Stimulated activated CD8-positive, alpha-beta memory T cell treated with anti-CD3 and anti-CD28 coated beads, Interleukin-15, amount 100 ng/mL, for 4 hours (primary cell): Measurements from ENCODE around the gene TLK1.
"Not testable (repeated sequence)": the region's sequence is repeated elsewhere in the genome, so short reads cannot be mapped to it uniquely, and the experiment has no call there.

Experiments used
- DNase-seq, 2 donors: peaks; one replicate each; pipeline ENCODE4 v3.0.0-alpha.2; 2020; ENCODE audit warnings: low read depth in 2 of 2

The TLK1 gene

DNA sequence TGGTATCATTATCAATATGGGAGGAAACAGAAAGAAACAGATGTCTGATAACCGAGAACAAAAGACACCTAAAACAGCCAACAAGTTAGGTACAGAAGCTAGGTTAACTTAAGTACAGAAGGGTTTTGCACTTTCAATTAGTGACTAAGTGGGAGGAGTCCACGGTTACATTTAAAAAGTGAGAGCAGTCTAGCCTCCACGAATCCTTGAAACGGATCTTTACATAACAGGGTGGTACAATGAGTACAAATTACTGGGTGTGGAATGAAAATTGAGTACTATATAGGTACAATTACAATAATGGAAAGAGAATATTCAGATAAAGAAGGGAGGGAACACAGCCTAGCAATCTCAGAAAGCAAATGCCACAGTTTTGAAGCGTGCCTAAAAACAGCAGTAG is 76.6 kb downstream of the TLK1 start:
- no peak for DNase-seq

DNA sequence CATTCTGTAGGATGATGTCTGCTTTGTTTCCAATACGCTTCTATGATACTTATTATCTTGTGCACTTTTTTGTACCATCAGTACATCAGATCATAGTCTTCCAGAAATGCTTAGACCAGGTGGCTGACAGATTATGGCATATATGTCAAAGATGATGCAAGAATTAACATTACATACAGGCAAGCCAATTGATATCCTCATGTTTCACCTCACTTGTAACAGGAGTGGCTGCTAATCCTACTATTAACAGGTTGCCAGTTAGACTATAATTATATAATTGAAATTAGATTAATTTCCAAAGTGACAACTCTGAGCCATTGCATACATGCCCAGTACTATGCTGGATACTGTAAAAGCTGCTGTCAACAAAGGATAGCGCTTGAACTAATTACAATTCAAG is 77.2 kb downstream of the TLK1 start:
- no peak for DNase-seq

DNA sequence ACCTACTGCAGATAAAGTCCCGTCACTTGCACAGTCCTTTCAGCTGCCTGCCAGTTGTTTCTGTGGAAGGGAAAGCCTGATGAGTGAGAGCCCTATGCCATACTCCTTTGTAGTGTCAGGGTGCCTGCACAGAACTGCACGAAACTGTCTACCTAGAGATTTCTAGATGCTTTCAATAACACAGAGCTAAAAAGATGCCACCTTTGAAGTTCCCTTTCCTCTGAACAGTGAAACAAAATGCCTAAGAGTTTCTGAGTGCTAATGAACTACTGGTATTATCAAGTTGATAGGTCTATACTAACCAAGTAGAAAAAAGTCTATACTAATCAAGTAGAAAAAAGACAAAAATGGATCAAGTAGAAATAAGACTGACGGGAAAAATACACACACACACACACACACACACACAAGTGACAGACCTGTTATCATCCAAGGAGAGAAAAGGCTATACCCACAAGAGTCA is 79.0 kb downstream of the TLK1 start:
- DNase-seq: no peak

DNA sequence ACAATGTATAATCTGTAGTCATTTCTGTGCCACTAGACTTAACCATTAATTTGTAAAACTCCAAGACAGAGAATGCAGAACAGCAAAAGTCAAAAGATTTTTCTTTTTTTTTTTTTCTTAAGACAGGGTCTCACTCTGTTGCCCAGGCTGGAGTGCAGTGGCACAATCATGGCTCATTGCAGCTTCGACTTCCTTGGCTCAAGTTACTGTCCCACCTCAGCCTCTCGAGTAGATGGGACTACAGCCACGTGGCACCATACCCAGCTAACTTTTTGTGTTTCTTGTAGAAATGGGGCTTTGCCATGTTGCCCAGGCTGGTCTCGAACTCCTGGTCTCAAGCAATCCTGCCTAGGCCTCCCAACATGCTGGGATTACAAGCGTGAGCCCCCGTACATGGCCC is 80.1 kb downstream of the TLK1 start:
- DNase-seq: no peak

DNA sequence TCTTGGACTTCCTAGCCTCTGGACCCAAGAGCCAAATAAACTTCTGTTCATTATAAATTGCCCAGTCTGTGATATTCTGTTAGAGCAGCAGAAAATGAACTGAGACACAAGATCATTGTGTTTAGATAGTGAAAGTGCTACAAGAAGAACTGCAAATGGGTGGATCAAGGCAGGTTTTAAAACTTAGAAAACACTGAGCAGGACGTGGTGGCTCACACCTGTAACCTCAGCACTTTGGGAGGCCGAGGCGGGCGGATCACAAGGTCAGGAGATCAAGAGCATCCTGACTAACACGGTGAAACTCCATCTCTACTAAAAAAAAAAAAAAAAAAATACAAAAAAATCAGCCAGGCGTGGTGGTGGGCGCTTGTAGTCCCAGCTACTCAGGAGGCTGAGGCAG is 84.3 kb downstream of the TLK1 start:
- DNase-seq: not testable (repeated sequence)

DNA sequence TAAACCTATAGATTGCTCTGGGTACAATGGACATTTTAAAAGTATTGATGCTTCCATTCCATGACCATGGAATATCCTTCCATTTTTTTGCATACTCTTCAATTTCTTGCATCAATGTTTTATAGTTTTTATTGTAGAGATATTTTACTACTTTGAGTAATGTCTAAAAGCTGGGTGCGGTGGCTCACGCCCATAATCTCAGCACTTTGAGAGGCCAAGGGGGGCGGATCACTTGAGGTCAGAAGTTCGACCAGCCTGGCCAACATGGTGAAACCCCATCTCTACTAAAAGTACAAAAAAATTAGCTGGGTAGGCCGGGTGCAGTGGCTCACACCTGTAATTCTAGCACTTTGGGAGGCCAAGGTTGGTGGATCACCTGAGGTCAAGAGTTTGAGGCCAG is 88.5 kb downstream of the TLK1 start:
- no peak for DNase-seq

DNA sequence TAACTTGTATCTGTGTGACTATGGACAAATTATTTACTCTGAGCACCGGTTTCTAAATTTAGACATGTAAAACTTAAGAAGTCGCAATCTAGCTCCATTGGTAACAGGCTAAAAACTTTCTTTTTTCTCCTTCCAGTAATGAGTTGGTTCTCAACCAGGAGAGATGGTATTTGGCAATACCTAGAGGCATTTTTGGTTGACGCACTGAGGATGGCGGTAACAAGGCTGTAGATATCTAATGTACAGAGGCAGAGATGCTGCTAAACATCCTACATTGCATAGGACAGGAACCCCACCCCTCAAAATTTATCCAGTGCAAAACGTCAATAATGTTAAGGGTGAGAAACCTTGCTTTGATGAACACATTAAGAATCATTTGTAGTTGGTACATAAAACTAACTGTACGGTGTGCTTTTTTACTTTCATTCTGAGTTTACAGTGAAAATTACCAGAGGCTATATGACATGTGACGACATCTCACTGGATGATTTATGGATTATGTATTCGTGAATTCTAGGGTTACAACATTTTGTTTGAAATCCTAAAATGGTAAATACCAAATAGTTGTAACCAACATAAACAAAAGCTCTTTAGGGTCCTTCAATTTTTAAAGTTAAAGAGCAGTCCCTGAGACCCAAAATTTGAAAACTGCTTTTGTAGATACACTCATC is 91.3 kb downstream of the TLK1 start:
- no peak for DNase-seq

DNA sequence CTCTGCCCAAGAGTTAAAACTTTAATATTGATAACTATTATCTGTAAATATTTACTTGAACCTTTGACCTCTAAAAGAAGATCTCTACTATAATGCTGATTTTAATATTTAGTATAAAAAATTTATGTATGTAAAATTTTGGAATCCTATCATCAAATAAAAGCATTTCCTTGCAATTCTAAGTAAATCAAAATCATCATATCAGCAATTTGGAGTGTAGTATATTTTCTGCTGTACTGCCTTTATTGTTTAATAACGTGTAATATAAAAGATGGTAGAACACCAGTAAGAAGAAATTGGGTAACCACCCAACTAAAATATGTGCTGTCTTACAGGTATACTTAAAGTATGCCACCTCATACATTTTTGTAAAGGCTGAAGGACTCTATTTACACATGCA is 94.6 kb downstream of the TLK1 start:
- no peak for DNase-seq

DNA sequence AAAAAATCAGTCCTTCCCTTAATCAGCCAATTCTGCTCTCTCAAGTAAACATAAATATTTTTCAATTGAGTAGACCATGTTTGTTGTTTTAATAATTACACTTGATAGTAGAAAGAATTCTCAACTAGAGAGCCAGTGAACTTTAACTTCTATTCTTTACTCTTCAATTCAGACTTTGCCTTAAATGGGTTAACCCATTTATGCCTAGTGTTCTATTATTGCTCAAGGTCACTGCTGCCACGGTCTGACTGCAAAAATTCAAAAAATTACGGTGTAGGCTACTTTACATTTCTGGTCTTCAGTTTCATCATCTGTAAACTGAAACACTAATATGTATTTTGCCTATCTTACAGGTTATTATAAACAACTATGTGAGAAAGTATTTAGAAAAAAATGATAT is 103.1 kb downstream of the TLK1 start:
- no peak for DNase-seq

DNA sequence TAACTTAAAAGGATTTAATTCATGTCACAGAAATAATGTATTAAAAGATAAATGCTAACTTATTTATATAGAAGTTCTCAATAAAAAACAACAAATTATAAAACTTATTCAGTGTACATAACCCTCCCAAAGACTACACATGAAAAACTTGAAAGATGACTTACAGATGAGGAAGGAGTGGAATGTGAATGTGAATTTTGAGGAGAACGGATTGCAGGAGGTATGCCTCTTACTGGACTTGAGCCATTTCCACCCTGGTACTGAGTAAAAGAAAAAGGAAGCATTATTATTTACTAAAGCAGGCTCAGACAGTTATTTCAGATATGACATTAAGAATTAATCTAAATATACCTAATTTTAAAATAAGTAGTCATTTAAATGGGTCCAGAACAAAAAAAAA is 104.4 kb downstream of the TLK1 start:
- DNase-seq: no peak

DNA sequence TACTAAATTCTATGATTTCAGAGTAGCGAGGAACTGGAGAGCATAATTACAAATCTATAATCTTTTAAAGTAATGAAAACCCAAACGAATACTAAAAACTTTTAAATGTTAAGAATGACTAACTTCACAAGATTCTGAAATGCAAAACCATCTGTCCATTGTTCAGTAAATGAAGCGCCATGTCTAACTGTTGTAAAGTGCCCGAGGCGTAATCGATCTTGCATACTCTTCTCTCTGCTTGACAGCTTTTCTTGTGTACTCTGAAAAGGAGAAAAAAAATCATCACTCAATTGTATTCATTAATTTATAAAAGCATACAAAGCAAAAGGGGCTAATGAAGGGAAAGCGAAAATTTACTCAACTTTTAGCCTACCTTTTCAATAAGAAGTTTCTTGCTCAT is 111.0 kb downstream of the TLK1 start:
- DNase-seq: no peak

DNA sequence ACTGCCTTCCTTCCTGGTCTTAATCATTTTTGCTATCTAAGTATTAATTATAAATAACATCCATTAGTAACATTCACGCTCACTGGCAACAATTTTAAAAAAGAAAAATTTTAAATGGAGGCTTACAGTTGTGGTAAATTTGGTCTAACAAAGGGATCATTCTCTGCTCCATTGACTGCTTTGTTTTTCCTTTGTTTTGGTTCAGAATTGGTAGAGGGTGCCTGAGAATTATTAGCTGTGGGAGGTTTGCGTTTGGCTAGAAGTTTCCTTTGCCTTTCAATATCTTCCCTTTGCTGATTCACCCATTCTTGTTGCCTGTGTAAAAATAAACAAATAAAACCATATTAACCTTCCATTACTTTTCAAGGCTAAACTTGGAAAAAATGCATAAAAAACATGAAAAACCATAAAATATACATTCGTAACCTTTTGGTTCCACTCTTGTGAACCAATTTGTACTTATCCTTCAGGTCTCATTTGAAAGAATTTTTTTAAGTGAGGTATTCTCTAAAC is 114.6 kb downstream of the TLK1 start:
- no peak for DNase-seq

DNA sequence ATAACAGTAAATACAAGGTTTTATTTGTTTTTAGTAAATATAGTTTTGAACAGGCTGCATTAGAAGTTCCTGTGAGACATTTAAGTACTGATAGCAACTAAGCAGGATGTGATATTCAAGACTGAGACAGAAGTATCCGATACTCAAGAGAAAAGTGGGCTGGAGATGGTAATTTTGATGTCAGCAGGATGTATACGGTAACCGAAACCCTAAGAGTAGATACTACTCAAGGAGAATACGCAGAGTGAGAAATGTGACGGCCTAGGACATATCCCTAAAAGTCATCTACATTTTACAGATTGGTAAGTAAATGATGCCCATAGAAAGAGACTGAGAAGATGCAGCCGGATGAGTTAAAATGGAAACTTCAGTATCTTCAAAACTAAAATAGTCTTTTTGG is 116.3 kb downstream of the TLK1 start:
- no peak for DNase-seq

DNA sequence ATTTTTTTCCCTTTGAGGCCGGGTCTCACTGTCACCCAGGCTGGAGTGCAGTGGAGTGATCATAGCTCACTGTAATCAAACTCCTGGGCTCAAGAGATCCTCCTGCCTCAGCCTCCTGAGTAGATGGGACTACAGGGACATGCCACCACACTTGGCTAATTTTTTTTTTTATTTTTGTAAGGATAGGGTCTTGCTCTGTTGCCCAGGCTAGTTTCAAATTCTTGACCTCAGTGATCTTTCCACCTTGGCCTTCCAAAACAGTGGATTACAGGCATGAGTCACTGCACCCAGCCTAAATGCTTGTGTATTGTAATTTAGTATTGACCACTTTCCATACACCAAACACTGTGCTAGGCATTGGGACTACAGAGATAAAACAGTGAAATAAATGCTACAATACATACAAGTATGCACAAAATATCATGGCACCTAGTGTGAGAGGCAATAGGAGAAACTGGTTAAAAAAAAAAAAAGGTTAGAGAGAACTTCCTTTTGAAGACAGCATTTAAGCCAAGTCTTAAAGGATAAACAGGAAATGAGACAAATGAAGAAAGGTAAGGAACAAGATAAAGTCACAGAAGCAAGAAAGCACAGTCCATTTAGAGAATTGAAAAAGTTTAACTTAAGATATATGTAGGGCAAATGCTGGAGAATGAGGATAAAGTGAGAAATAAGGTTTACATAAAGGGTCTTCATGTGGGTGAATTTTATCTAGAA is 118.3 kb downstream of the TLK1 start:
- DNase-seq: no peak

DNA sequence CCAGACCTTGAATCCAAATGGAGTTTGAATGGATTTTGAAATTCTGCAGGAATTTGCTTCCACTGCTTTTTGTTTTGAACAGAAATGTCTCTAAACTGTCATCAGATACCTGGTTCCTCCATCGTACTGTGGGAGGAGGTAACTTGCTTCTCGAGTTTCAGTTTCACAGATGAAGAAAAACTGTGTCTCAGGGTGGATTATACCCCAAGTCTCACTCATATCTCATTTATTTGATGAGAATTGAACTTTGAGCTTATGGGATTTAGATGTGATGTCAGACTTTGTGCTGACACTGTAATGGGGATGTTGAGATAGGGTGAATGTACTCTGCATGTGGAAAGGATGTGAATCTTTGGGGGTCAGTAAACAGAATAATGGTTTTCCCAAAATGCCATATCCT is 124.2 kb downstream of the TLK1 start:
- no peak for DNase-seq

DNA sequence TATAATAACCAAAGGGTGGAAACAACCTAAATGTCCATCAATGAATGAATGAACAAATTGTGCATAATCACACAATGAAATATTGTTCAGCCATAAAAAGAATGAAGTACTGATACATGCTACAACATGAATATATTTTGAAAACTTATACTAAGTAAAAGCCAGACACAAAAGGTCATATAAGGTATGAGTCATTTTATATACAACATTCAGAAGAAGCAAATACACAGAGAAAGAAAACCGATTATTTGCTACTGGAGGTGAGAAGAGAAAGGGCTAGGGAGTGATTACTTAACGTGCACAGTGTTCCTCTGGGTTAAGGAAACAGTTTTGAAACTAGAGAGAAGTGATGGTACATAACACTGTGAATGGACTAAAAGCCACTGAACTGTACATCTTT is 126.4 kb downstream of the TLK1 start:
- no peak for DNase-seq

DNA sequence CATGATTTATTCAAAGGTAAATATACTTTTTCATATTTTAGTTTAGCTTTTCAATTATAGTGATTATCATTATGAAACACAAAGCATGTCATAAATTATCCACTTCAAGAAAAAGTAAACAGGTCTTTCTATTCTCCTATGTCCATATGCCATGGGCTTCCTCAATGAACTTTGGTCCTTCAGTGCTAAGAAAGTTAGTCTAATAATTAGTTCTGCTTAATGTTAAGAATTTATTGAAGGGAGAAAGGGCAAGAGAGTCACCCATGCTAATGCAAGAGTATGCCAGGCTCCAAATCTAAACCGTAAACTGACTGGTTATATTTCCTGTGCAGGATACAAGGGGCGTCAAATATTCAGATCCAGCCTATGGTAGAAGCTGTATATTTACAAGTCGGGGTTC is 135.5 kb downstream of the TLK1 start:
- no peak for DNase-seq

DNA sequence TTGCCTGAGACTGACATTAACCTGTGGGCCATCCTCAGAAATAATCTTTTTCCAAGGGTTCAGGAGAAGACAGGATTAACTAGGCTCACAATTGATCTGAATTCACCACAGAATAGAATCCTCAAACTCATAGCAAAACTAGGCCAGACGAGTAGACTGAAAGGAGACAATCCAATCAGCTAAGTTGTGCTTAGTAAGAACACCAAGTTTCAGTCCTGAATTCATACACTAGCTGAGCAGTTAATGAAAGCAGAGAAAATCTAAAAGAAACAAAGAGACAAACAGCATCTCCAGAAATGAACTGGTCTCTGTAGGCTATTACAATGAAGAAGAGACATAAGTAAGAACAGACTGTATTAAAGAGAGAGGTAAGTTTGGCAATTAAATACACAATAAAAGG is 142.2 kb downstream of the TLK1 start:
- no peak for DNase-seq

DNA sequence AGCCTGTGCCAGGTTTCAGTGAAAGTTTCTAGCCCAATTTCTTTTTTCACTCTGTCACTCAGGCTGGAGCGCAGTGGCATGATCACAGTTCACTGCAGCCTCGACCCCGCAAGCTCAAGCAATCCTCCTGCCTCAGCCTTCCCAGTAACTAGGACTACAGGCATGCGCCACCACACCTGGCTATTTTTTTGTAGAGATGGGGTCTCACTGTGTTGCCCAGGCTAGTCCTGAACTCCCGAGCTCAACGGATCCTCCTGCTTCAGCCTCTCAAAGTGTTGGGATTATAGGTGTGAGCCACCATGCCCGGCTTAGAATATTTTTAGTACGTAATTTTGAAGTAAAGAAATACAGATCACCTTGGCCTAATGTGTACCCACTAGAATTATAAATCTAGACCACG is 144.6 kb downstream of the TLK1 start:
- no peak for DNase-seq

DNA sequence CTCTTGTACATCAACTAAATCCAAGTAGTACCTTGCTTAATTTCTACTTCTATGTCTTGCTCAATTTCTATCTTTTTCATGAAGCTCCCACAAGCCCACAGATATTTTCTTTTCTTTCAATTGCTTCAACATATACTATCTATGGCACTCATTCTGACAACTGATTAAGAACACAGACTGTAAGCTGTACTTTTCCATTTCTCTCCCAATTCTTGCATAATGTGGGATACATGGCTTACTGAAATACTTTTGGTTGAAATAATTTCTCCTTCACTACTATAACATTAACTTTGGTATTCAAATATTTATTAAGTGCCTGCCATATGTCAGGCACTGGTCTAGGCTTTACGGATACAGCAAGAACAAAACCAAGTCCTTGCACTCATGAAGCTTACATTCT is 146.8 kb downstream of the TLK1 start:
- DNase-seq: no peak

DNA sequence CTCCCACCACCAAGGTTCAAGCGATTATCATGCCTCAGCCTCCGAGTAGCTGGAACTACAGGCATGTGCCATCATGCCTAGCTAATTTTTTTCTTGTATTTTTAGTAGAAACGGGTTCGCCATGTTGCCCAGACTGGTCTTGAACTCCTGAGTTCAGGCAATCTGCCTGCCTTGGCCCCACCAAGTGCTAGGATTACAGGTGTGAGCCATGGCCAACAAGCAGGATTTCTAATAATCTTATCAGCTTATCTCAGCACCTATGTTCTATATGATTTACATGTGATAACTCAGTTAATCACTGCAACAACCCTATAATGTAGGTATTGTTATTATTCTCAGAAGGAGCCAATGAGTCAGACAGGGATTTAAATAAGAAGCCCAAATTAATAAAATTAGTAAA is 151.3 kb downstream of the TLK1 start:
- DNase-seq: no peak

DNA sequence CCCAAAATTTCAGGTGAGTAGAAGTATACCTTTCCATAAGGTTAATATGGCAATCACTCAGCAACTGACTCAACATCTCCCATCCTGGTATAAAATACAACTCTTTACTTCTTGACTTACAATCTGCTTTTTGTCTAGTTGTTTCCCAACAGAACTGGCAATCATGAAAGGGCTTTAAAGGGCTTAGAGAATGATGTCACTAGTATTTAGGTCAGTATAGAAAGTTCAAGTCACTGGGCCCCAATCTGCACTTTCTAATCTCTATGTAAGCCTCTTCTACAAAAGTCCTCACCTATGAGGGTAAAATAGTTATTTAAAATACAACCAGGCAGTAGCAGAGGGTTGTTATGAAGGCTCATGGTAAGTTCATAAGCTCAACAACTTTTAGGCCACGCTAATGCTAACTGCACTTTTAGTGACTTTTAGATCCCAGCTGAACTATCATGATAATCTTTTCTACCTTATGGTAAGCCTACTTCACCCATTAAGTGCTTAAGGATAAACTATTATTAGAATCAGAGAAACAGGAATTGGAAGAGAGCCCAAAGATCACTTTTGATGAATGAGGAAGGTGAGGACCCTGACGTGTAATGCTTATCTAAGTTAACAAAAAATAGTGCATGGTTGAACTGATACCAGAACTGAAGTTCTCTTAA is 152.0 kb downstream of the TLK1 start:
- DNase-seq: no peak

DNA sequence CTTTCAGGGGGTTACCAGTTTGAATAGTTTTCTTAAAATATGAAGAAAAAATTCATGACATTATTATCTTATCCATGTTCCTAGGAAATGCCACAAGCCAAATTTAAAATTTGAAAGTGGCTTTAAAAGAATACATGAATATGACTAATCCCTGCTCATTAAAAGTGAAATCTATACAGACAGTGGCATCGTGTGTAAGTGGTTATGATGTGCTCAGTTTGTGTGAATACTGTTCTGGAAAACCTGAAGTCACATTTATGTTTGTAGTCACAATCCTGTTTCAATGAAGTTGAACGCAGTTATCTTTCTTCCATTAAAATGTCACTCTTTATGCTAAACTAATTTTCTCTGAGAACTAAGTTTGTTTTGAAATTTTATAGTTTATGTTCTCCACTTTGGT is 155.9 kb downstream of the TLK1 start:
- no peak for DNase-seq
